Endodermal cell (in vitro differentiated cells): ENCODE results near the gene ATP6AP1. TPM values are rescaled to one million over a fixed set of nuclear protein-coding genes. Genes with fewer than 3 reads are reported as not detected.

Experiments used
- DNase-seq: peaks from one replicate; pipeline ENCODE4 v3.0.0-alpha.2; 2017
- H3K27ac ChIP-seq: 2 replicates; pipeline ENCODE4 v1.5.1; 2013; ENCODE audit warnings: mild to moderate bottlenecking, low read depth, low read length, moderate library complexity
- H3K27me3 ChIP-seq: 2 replicates; pipeline ENCODE4 v1.6.1; 2013; ENCODE audit warnings: mild to moderate bottlenecking, low read length, moderate library complexity; ENCODE audit not compliant: insufficient read depth, control insufficient read depth, poor library complexity, severe bottlenecking
- H3K36me3 ChIP-seq: 2 replicates; pipeline ENCODE4 v1.7.0; 2013; ENCODE audit warnings: mild to moderate bottlenecking, low read length, moderate library complexity; ENCODE audit not compliant: control insufficient read depth, insufficient read depth
- H3K4me1 ChIP-seq: one replicate; pipeline ENCODE4 v1.7.0; 2013; ENCODE audit warnings: low read length; ENCODE audit not compliant: control insufficient read depth, insufficient read depth
- H3K4me3 ChIP-seq: 2 replicates; pipeline ENCODE4 v1.5.1; 2013; ENCODE audit warnings: mild to moderate bottlenecking, low read length, moderate library complexity
- H3K9ac ChIP-seq: 2 replicates; pipeline ENCODE4 v1.6.1; 2013; ENCODE audit warnings: mild to moderate bottlenecking, low read length, moderate library complexity; ENCODE audit not compliant: poor library complexity, severe bottlenecking; ENCODE audit errors: extremely low read depth
- H3K9me3 ChIP-seq: 2 replicates; pipeline ENCODE4 v1.6.1; 2013; ENCODE audit warnings: mild to moderate bottlenecking, low read length, moderate library complexity; ENCODE audit not compliant: control insufficient read depth
- H3K27ac Mint-ChIP-seq: 2 replicates; pipeline ENCODE4 v1.8.0; 2020; ENCODE audit warnings: mixed read lengths
- H3K27me3 Mint-ChIP-seq: 2 replicates; pipeline ENCODE4 v1.8.0; 2021; ENCODE audit warnings: mild to moderate bottlenecking, mixed read lengths; ENCODE audit not compliant: insufficient read depth
- H3K36me3 Mint-ChIP-seq: 2 replicates; pipeline ENCODE4 v1.8.0; 2020; ENCODE audit warnings: low read depth, mixed read lengths
- H3K4me1 Mint-ChIP-seq: 2 replicates; pipeline ENCODE4 v1.8.0; 2020; ENCODE audit warnings: mixed read lengths
- H3K4me3 Mint-ChIP-seq: 2 replicates; pipeline ENCODE4 v1.8.0; 2020; ENCODE audit warnings: mild to moderate bottlenecking, moderate library complexity, mixed read lengths
- H3K9me3 Mint-ChIP-seq: 2 replicates; pipeline ENCODE4 v1.8.0; 2020; ENCODE audit warnings: mild to moderate bottlenecking, mixed read lengths
- CTCF ChIP-seq: fragments of 200-600 bp; sonication (generic); conservative IDR thresholded peaks from 2 replicates; pipeline ENCODE4 v1.5.0; 2021; ENCODE audit warnings: antibody characterized with exemption, mild to moderate bottlenecking
- WGBS, 2 experiments: methylation state at CpG; one replicate each; pipeline versions ENCODE4 v1.1.5 to v1.1.7; 2013; ENCODE audit warnings: missing lambda C conversion rate in 2 of 2, mixed read lengths in 1 of 2; ENCODE audit not compliant: insufficient coverage in 1 of 2, insufficient read length in 1 of 2; 5-methylcytosine and 5-hydroxymethylcytosine counted together
- long read RNA-seq, 4 experiments: library from polyadenylated mRNA in 2 of 4; library from RNA in 1 of 4; library from capped mRNA in 1 of 4; stranded (forward) in 3 of 4; unstranded in 1 of 4; transcript quantifications; one replicate each; pipeline ENCODE4 v2.0.0, GENCODE V29; 2020 to 2021; ENCODE audit warnings: inconsistent platforms in 1 of 4
- polyA plus RNA-seq, 2 experiments: library from polyadenylated mRNA; stranded (reverse); fragments of 50-300 nt; gene quantifications; one replicate each; pipeline ENCODE4 v1.2.3, GENCODE V29; 2013
- total RNA-seq, 2 donors: library from RNA; stranded (reverse); fragmentation: NEBNext Ultra II Directional in 1 of 2; extraction: Animal tissue kit (Norgen Biotek cat#: 25700) in 1 of 2; gene quantifications; 2 replicates in 1 of 2; 3 replicates in 1 of 2; pipeline ENCODE4 v1.2.1, GENCODE V29; 2021

Gene ATP6AP1
- 10 to 100 TPM; 61.6 to 66.8 TPM for total RNA-seq
- 92.5 TPM for polyA plus RNA-seq (2013, experiment 1 of 2)
- polyA plus RNA-seq (2013, experiment 2 of 2), result 84.1 TPM
- long read RNA-seq, experiment 1, transcript ATP6AP1-201 (10 exons, 2,099 nt), result major isoform, 26 of 39 reads
- long read RNA-seq, experiment 1, partial matches to known transcripts, result 9 of 39 reads
- long read RNA-seq, experiment 1, other reads (novel, unspliced or antisense), result 3 of 39 reads
- long read RNA-seq, experiment 2, transcript ATP6AP1-201 (10 exons, 2,099 nt), result major isoform, 196 of 208 reads
- long read RNA-seq, experiment 2, partial matches to known transcripts, result 3 of 208 reads
- long read RNA-seq, experiment 2, other reads (novel, unspliced or antisense), result 8 of 208 reads
- long read RNA-seq, experiment 3, transcript ATP6AP1-201 (10 exons, 2,099 nt), result major isoform, 616 of 644 reads
- long read RNA-seq, experiment 3, transcript ATP6AP1-209 (9 exons, 2,079 nt), result minor isoform, 7 of 644 reads
- long read RNA-seq, experiment 3, partial matches to known transcripts, result 6 of 644 reads
- long read RNA-seq, experiment 3, other reads (novel, unspliced or antisense), result 15 of 644 reads
- long read RNA-seq, experiment 4, transcript ATP6AP1-201 (10 exons, 2,099 nt), result major isoform, 41 of 60 reads
- long read RNA-seq, experiment 4, partial matches to known transcripts, result 19 of 60 reads
- long read RNA-seq, experiment 4, other reads (novel, unspliced or antisense), result 0 of 60 reads

GRCh38 chrX:154428176-154429171 lies at the start of gene ATP6AP1:
Gene ATP6AP1 (plus strand): TSS chrX:154428677. CDS start chrX:154428693, 16 bp downstream.
- Histone ChIP-seq H3K27me3 (no peaks in the 10 kb centered on the region), H3K4me3 (peak within 1 kb of the TSS; percentile 84), H3K4me1 (no peaks in the 10 kb centered on the region), H3K27ac (no peak within 1 kb of the TSS), H3K9me3 (no peaks in the 10 kb centered on the region), H3K36me3 (no peaks in the 10 kb centered on the region), H3K9ac (no peak within 1 kb of the TSS)
- Mint-ChIP-seq H3K4me1 (no peaks in the 10 kb centered on the region), H3K9me3 (peaks cover 62% of the 10 kb centered on the region), H3K36me3 (peaks cover 10% of the 10 kb centered on the region), H3K27me3 (no peaks in the 10 kb centered on the region), H3K27ac (peak within 1 kb of the TSS; percentile 44), H3K4me3 (peak within 1 kb of the TSS; percentile 68)
- no peak for TF ChIP-seq CTCF
- peak; percentile 94 for DNase-seq
- 0 to 12% methylated on average over 3 to 86 of the region's 87 CpGs for WGBS, 2 experiments

- H3K9me3 ChIP-seq, result no peaks in the 10 kb centered on the region
- peak; percentile 98 for DNase-seq
- peak within 1 kb of the TSS; percentile 86 for H3K4me3 ChIP-seq
- Mint-ChIP-seq H3K4me3 (peak within 1 kb of the TSS; percentile 73), H3K36me3 (peaks cover 8% of the 10 kb centered on the region), H3K27ac (peak within 1 kb of the TSS; percentile 90), H3K4me1 (peaks cover 7% of the 10 kb centered on the region), H3K27me3 (peaks cover 10% of the 10 kb centered on the region), H3K9me3 (peaks cover 56% of the 10 kb centered on the region)
- no peaks in the 10 kb centered on the region for H3K4me1 ChIP-seq
- no peaks in the 10 kb centered on the region for H3K36me3 ChIP-seq
- no peaks in the 10 kb centered on the region for H3K27me3 ChIP-seq
- H3K27ac ChIP-seq, result peak within 1 kb of the TSS; percentile 95
- H3K9ac ChIP-seq, result peak within 1 kb of the TSS; percentile 85
- WGBS, 2 experiments, result 0% methylated on average over 103 of the region's 103 CpGs; no CpG with 5 or more reads in 1 of the 2 experiments
- TF ChIP-seq CTCF, result no peak
Measured at GRCh38 chrX:154378799-154379568, 49.5 kb upstream of the ATP6AP1 start, which contains the start of gene EMD. Gene EMD (plus strand): TSS chrX:154379295. CDS start chrX:154379485, 190 bp downstream.
